Activated T-cell treated with anti-CD3 and anti-CD28 coated beads for 4 hours (primary cell): ENCODE measurements around the gene METTL14.
"Not testable (repeated sequence)": the region's sequence is repeated elsewhere in the genome, so short reads cannot be mapped to it uniquely, and the experiment has no call there.

Experiments
- DNase-seq: peaks from one replicate; pipeline ENCODE4 v3.0.0-alpha.2; 2020

The METTL14 gene

GRCh38 chr4:118684873-118685811 lies at the start of gene METTL14:
Gene METTL14 (plus strand): TSS chr4:118685392. CDS start chr4:118685535, 143 bp downstream.
- DNase-seq = peak; percentile 77

GRCh38 chr4:118636126-118636525 lies 49.1 kb upstream of the METTL14 start:
- not testable (repeated sequence) for DNase-seq

- DNase-seq = not testable (repeated sequence)
Observed at GRCh38 chr4:118664665-118665064, 20.5 kb upstream of the METTL14 start.

- peak; percentile 14 for DNase-seq
Observed at GRCh38 chr4:118669220-118669619, 16.0 kb upstream of the METTL14 start.

GRCh38 chr4:118670968-118671367 lies 14.2 kb upstream of the METTL14 start:
- not testable (repeated sequence) for DNase-seq

- DNase-seq = no peak
Observed at GRCh38 chr4:118676128-118676527, 9.1 kb upstream of the METTL14 start.

- no peak for DNase-seq
Observed at GRCh38 chr4:118680808-118681207, 4.4 kb upstream of the METTL14 start.

GRCh38 chr4:118682928-118683327 lies 2.3 kb upstream of the METTL14 start:
- no peak for DNase-seq

GRCh38 chr4:118683513-118683912 lies 1.7 kb upstream of the METTL14 start:
- DNase-seq = no peak

GRCh38 chr4:118703118-118703517 lies 17.9 kb downstream of the METTL14 start:
- no peak for DNase-seq

GRCh38 chr4:118711052-118711451 lies 25.9 kb downstream of the METTL14 start:
- DNase-seq = no peak

- DNase-seq = no peak
Observed at GRCh38 chr4:118712872-118713271, 27.7 kb downstream of the METTL14 start.

- no peak for DNase-seq
Observed at GRCh38 chr4:118714682-118715081, 29.5 kb downstream of the METTL14 start.

- DNase-seq = no peak
Observed at GRCh38 chr4:118716304-118716703, 31.1 kb downstream of the METTL14 start.

- DNase-seq = no peak
Observed at GRCh38 chr4:118718511-118719170, 33.4 kb downstream of the METTL14 start.

GRCh38 chr4:118721752-118722151 lies 36.6 kb downstream of the METTL14 start:
- no peak for DNase-seq

- DNase-seq = no peak
Observed at GRCh38 chr4:118723369-118723768, 38.2 kb downstream of the METTL14 start.

GRCh38 chr4:118727360-118727759 lies 42.2 kb downstream of the METTL14 start:
- DNase-seq = no peak

- no peak for DNase-seq
Observed at GRCh38 chr4:118729287-118730286, 44.4 kb downstream of the METTL14 start.

- no peak for DNase-seq
Observed at GRCh38 chr4:118730683-118731082, 45.5 kb downstream of the METTL14 start.

GRCh38 chr4:118732591-118733330 lies 47.6 kb downstream of the METTL14 start:
- DNase-seq = no peak
